ENCODE measurements around the gene DSG2.

- TF ChIP-seq CTCF (IDR thresholded peaks at IDR 0.05) (no peak), POLR2A (IDR thresholded peaks at IDR 0.05) (no peak), POLR2AphosphoS5 (IDR thresholded peaks at IDR 0.05) (no peak), EP300 (IDR thresholded peaks at IDR 0.05) (no peak)
Measured at GRCh38 chr18:31491586-31491985, 6.4 kb upstream of the DSG2 start.

Measured in sigmoid colon (tissue), 4 donors.